Renal cortex interstitium (tissue), 15 donors: ENCODE results near the gene PEX11G. TPM values are rescaled to one million over a fixed set of nuclear protein-coding genes. Genes with fewer than 3 reads are reported as not detected.
A peak's percentile ranks its signal among the peaks of the same experiment; 100 is the strongest.

Experiments
- DNase-seq, 11 donors: peaks; one replicate each; pipeline ENCODE4 v3.0.0-alpha.2; 2013; ENCODE audit warnings: low read depth in 9 of 11, low spot score in 4 of 11; ENCODE audit errors: extremely low read depth in 1 of 11
- long read RNA-seq, 16 experiments: transcript quantifications; one replicate each; lab custom pipeline, GENCODE V29; 2026
- polyA plus RNA-seq, 3 donors: library from polyadenylated mRNA; unstranded; fragments of 120-200 nt; gene quantifications; one replicate each; pipeline ENCODE4 v1.2.1, GENCODE V29; 2013; ENCODE audit not compliant: insufficient read length in 3 of 3

The PEX11G gene
- polyA plus RNA-seq, result 1 to 10 TPM; 6.0 to 7.9 (median 7.6) TPM
- long read RNA-seq, donor 1, partial matches to known transcripts, result 0 of 1 reads
- long read RNA-seq, donor 1, other reads (novel, unspliced or antisense), result 0 of 1 reads
- long read RNA-seq, donor 2, partial matches to known transcripts, result 0 of 2 reads
- long read RNA-seq, donor 2, other reads (novel, unspliced or antisense), result 0 of 2 reads
- long read RNA-seq, donor 3, transcript PEX11G-201 (5 exons, 1,062 nt), result major isoform, 5 of 5 reads
- long read RNA-seq, donor 3, partial matches to known transcripts, result 0 of 5 reads
- long read RNA-seq, donor 3, other reads (novel, unspliced or antisense), result 0 of 5 reads
- long read RNA-seq, donor 4, transcript PEX11G-201 (5 exons, 1,062 nt), result major isoform, 6 of 6 reads
- long read RNA-seq, donor 4, partial matches to known transcripts, result 0 of 6 reads
- long read RNA-seq, donor 4, other reads (novel, unspliced or antisense), result 0 of 6 reads
- long read RNA-seq, donor 5, result 0 reads
- long read RNA-seq, donor 6, partial matches to known transcripts, result 0 of 3 reads
- long read RNA-seq, donor 6, other reads (novel, unspliced or antisense), result 0 of 3 reads
- long read RNA-seq, donor 7, partial matches to known transcripts, result 0 of 43 reads
- long read RNA-seq, donor 7, other reads (novel, unspliced or antisense), result 39 of 43 reads
- long read RNA-seq, donor 8, result 0 reads
- long read RNA-seq, donor 9, partial matches to known transcripts, result 0 of 3 reads
- long read RNA-seq, donor 9, other reads (novel, unspliced or antisense), result 0 of 3 reads
- long read RNA-seq, donor 10, transcript PEX11G-201 (5 exons, 1,062 nt), result major isoform, 6 of 6 reads
- long read RNA-seq, donor 10, partial matches to known transcripts, result 0 of 6 reads
- long read RNA-seq, donor 10, other reads (novel, unspliced or antisense), result 0 of 6 reads
- long read RNA-seq, donor 11, transcript PEX11G-201 (5 exons, 1,062 nt), result major isoform, 7 of 7 reads
- long read RNA-seq, donor 11, partial matches to known transcripts, result 0 of 7 reads
- long read RNA-seq, donor 11, other reads (novel, unspliced or antisense), result 0 of 7 reads
- long read RNA-seq, donor 12, partial matches to known transcripts, result 6 of 8 reads
- long read RNA-seq, donor 12, other reads (novel, unspliced or antisense), result 0 of 8 reads
- long read RNA-seq, donor 13, result 0 reads
- long read RNA-seq, donor 14, partial matches to known transcripts, result 0 of 3 reads
- long read RNA-seq, donor 14, other reads (novel, unspliced or antisense), result 0 of 3 reads
- long read RNA-seq, donor 15, partial matches to known transcripts, result 0 of 3 reads
- long read RNA-seq, donor 15, other reads (novel, unspliced or antisense), result 0 of 3 reads
- long read RNA-seq, donor 16, transcript PEX11G-201 (5 exons, 1,062 nt), result major isoform, 12 of 13 reads
- long read RNA-seq, donor 16, partial matches to known transcripts, result 0 of 13 reads
- long read RNA-seq, donor 16, other reads (novel, unspliced or antisense), result 0 of 13 reads

DNA sequence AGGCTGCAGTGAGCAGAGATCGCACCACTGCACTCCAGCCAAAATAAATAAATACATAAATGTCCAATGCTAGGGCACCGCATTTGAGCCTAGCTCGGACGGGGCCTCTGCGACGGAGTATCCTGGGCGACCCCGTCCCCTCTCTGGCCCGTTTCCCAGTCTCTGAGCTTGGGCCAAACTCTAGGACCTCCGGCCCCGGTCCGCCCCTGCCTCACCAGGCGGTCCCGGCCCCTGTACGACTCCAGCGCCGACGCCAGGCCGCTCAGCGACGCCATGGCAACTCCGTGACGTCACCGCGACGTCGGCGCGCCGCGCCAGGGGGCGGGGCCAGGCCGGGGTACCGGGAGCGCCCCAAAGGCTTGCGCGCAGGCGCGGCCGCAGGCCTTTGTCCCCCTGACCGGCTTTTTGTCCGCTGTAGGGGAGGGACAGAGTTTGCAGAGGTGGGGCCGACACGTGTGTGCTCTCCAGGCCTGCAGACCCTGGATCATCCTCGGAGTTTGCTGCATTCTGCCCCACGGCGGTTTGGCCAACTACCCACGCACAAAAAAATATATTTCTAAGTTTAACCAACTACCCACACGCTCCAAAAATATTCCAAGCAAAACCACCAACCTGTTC, at the start of gene PEX11G:
Gene PEX11G, minus strand, starts transcription at position 300 of the 618 bp plus-strand sequence. Its CDS starts 25 bp downstream, at position 275.
- peak; percentile 84 to 93 (median 90) for DNase-seq

DNA sequence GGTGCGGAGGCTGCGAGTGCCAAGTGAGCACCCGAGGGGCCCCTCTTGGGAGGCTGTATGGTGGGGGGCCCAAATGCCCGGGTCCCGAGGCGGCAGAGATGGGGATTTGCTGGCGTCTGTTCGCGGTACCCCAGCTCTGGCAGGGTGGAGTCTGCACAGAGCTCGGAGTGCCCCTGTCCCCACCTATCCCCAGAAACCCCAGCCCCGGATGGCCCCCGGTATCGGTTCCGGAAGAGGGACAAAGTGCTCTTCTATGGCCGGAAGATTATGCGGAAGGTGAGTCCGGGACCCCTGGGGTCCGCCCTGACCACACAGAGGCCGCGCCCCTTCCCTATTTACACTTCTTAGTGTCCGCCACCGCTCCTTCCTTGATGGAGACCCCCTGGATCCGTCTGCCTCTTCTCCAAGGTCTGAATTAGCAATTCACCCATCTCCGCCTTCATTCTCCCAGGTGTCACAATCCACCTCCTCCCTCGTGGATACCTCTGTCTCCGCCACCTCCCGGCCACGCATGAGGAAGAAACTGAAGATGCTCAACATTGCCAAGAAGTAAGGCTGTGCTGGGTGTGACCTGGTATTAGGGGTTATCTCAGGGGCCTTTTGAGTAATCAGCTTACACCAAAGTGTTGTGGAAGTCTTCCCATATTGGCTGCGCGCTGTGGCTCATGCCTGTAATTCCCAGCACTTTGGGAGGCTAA, 47.3 kb upstream of the PEX11G start:
- DNase-seq, result no peak

GRCh38 chr19:7535047-7535997, 46.5 kb upstream of the PEX11G start, which contains the start of gene PNPLA6:
Gene PNPLA6 (plus strand): TSS chr19:7535717. CDS start chr19:7535789, 72 bp downstream.
- peak; percentile 82 to 97 (median 93) for DNase-seq

DNA sequence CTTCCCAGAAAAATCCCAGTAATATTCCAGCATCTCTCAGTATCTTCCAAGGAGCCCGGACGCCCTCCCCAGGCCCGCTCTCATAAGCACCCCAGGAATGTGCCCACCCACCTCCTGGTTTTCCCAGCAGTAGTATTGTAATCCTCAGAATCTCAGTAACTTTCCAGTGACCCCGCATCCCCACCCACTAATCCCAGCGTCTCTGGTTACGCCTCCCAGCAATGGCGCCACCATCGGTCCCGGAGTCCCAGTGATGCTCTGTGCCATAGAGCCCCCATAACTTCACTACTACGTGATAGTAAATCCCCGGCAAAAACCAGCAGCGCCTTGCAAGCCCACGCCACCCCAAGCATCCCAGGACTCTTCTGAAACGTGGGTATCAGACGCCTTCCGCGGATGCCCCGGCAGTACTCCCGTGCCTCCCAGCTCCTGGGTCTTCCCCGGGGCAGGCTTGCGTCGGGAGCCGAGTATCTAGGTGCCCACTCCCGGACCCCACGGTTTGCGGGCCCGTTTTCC, 45.8 kb upstream of the PEX11G start:
- DNase-seq, result peak in 4 of 11 donors; percentile 62 to 80 (median 73)

DNA sequence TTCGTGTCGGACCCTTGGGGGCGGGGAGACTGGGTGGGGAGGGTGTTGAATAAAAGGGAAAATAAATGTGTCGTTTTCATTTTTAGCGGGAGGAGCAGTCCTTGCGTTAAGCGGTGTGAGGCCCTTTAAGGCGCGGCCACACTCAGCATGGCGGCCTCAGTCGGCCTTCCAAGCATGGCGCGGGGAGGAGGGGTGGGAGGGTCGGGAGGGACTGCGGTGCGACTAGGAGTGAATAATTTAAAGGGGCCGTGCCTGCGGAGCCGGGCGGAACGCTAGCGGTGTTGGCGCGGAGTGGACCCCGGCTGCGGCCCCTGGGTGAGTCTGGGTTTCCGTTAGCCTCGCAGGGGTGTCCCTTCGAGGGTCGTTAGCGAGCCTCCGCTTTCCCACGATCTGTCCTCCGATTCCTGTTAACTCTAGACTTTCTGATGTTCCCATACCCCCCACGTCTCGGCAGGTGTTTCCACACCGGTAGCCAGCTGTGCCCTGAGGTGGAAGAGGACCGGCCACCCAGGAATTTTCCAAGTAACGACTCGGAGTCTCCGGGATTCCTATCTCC, 45.2 kb upstream of the PEX11G start:
- DNase-seq, result peak in 9 of 11 donors; percentile 70 to 91 (median 84)

- no peak for DNase-seq
Measured at GRCh38 chr19:7533281-7533885, 44.5 kb upstream of the PEX11G start.

DNA sequence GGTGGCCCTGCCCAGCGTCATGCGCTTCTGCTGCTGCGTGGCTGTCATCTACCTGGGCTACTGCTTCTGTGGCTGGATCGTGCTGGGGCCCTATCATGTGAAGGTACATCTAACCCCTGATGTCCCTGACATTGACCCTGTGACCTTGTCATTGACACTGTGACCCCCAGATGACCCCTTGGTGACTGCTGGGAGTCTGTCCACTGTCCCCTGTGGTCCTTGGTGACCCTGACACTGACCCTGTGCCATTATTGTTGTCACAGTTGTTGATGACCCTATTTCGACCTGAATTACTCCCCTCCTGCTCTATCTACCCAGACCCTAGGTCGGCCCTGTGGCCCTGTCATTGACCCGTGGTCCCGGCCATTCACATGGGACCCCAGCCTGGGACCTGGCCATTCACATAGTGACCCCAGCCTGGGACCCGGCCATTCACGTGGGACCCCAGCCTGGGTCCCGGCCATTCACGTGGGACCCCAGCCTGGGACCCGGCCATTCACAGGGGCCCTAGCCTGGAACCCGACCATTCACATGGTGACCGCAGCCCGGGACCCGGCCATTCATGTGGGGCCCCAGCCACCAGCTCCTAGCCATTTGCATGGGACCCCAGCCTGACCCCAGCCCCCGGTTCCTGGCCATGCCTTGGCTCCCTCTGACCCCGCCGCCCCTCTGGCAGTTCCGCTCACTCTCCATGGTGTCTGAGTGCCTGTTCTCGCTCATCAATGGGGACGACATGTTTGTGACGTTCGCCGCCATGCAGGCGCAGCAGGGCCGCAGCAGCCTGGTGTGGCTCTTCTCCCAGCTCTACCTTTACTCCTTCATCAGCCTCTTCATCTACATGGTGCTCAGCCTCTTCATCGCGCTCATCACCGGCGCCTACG, 41.0 kb upstream of the PEX11G start:
- no peak for DNase-seq

DNA sequence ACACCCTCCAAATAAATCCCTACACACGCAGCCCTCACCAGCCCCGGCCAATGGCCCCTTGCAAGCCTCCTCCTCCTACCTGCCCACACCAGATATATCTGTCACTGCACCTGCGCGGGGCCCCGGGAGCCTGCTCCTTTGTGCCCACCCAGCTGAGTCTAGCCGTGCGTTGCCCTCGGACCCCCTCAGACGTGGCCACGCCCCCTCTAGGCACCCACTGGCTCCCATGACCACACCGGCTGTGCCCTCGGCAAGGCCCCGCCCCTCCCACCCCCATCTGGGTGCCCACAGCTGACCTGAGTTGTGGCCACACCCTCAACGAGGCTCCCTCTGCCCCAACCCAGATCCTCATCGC, 40.4 kb upstream of the PEX11G start:
- no peak for DNase-seq

GRCh38 chr19:7528522-7529245, 39.8 kb upstream of the PEX11G start:
- DNase-seq, result no peak

DNA sequence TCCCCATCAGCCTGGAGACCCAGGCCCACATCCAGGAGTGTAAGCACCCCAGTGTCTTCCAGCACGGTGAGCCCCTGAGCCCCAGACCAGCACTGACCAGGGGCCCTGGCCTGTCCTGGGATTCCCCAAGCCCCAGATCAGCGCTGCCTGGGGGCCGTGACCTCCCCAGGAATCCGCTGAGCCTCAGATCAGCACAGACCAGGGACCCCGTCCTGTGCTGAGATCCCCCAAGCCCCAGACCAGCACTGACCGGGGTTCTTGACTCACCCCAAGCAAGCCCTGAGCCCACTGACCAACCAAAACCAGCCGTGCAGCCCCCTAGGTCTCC, 39.3 kb upstream of the PEX11G start:
- no peak for DNase-seq

- DNase-seq, result no peak
Measured at GRCh38 chr19:7527516-7528191, 38.8 kb upstream of the PEX11G start.

- no peak for DNase-seq
Measured at GRCh38 chr19:7526059-7526929, 37.5 kb upstream of the PEX11G start.
